ELF-1 (cell line): Measurements from ENCODE around the gene ERP44.

Source experiments
- DNase-seq: peaks from one replicate; pipeline ENCODE4 v3.0.0-alpha.2; 2016; ENCODE audit warnings: low read depth, low spot score

ERP44 gene

GRCh38 chr9:99947395-99947794, 151.4 kb downstream of the ERP44 start:
- DNase-seq: no peak

- no peak for DNase-seq
These were observed 161.7 kb downstream of the ERP44 start for GRCh38 chr9:99936947-99937587.

GRCh38 chr9:99931155-99931840, 167.5 kb downstream of the ERP44 start:
- DNase-seq: no peak

GRCh38 chr9:99929652-99930051, 169.1 kb downstream of the ERP44 start:
- DNase-seq: no peak
